H1 (cell line): ENCODE data around the gene BNC2.

Source experiments
- CHD2 ChIP-seq: IDR thresholded peaks from 2 replicates; pipeline ENCODE4 v1.6.1; 2012; ENCODE audit warnings: low read length, improper control_type of control experiment
- EGR1 ChIP-seq: IDR thresholded peaks from 2 replicates; pipeline ENCODE4 v1.6.1; 2011; ENCODE audit warnings: low read depth, low read length, borderline replicate concordance
- EP300 ChIP-seq, 2 experiments: IDR thresholded peaks; 1 replicate in 1 of 2; 2 replicates in 1 of 2; pipeline ENCODE4 v1.6.1; 2011 to 2012; ENCODE audit warnings: low read depth in 2 of 2, low read length in 2 of 2, mild to moderate bottlenecking in 2 of 2, borderline replicate concordance in 1 of 2, inconsistent platforms in 1 of 2, moderate library complexity in 1 of 2
- HDAC6 ChIP-seq: IDR thresholded peaks from one replicate; pipeline ENCODE4 v1.7.1; 2012; ENCODE audit warnings: low read depth, mild to moderate bottlenecking, inconsistent platforms, low read length, moderate library complexity
- KDM1A ChIP-seq: fragments of 200-600, 300-600 bp; sonication (generic); IDR thresholded peaks from 2 replicates; pipeline ENCODE4 v1.7.1; 2016; ENCODE audit warnings: mild to moderate bottlenecking, low read length, borderline replicate concordance
- POLR2AphosphoS5 ChIP-seq: IDR thresholded peaks from 2 replicates; pipeline ENCODE4 v1.6.1; 2011; ENCODE audit warnings: low read depth, low read length
- TF ChIP-seq, protein P1 (sequence below), 3 experiments: IDR thresholded peaks; 1 replicate in 2 of 3; 2 replicates in 1 of 3; pipeline versions ENCODE4 v1.5.1 to v1.6.1; 2011; ENCODE audit warnings: low read length in 3 of 3, mild to moderate bottlenecking in 3 of 3, inconsistent platforms in 2 of 3, low read depth in 1 of 3, moderate library complexity in 1 of 3; ENCODE audit not compliant: insufficient read depth in 1 of 3; ENCODE audit errors: control extremely low read depth in 1 of 3

GRCh38 chr9:16619402-16619801, 251.1 kb downstream of the BNC2 start:
- TF ChIP-seq HDAC6, result no peak
- TF ChIP-seq EP300 (IDR thresholded peaks at IDR 0.05; ENCODE audit: borderline replicate concordance in 1 of 2, low read depth in 2 of 2, low read length in 2 of 2), result no peak
- TF ChIP-seq, protein P1, sequence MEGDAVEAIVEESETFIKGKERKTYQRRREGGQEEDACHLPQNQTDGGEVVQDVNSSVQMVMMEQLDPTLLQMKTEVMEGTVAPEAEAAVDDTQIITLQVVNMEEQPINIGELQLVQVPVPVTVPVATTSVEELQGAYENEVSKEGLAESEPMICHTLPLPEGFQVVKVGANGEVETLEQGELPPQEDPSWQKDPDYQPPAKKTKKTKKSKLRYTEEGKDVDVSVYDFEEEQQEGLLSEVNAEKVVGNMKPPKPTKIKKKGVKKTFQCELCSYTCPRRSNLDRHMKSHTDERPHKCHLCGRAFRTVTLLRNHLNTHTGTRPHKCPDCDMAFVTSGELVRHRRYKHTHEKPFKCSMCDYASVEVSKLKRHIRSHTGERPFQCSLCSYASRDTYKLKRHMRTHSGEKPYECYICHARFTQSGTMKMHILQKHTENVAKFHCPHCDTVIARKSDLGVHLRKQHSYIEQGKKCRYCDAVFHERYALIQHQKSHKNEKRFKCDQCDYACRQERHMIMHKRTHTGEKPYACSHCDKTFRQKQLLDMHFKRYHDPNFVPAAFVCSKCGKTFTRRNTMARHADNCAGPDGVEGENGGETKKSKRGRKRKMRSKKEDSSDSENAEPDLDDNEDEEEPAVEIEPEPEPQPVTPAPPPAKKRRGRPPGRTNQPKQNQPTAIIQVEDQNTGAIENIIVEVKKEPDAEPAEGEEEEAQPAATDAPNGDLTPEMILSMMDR (IDR thresholded peaks at IDR 0.05; ENCODE audit: control extremely low read depth in 1 of 3, insufficient read depth in 1 of 3, low read depth in 1 of 3, low read length in 3 of 3), result no peak
- no peak for TF ChIP-seq CHD2
- TF ChIP-seq POLR2AphosphoS5, result no peak
- TF ChIP-seq EGR1, result no peak
- TF ChIP-seq KDM1A, result no peak
